Activated CD4-positive, alpha-beta memory T cell treated with anti-CD3 and anti-CD28 coated beads, Interleukin-2, amount 10 ng/mL, durations not matched to agents 7 days and 5 days (primary cell): ENCODE results near the gene CHAT. TPM values are rescaled to one million over a fixed set of nuclear protein-coding genes. Genes with fewer than 3 reads are reported as not detected.

Experiments
- CTCF ChIA-PET: fragments of 350-600 bp; sonication (Branson Sonifier 250); formaldehyde crosslinking; loops from one replicate; lab custom pipeline; 2021; ENCODE audit warnings: antibody characterized with exemption, inconsistent platforms; lab: Charles Lee
- POLR2A ChIA-PET: fragments of 350-600 bp; sonication (Branson Sonifier 250); formaldehyde crosslinking; loops from one replicate; lab custom pipeline; 2021; ENCODE audit warnings: antibody characterized with exemption; lab: Charles Lee
- DNase-seq: peaks from one replicate; pipeline ENCODE4 v3.0.0-alpha.2; 2020
- H3K27ac Mint-ChIP-seq: one replicate; pipeline ENCODE4 v1.8.0; 2021; ENCODE audit warnings: mild to moderate bottlenecking, mixed read lengths
- H3K27me3 Mint-ChIP-seq: one replicate; pipeline ENCODE4 v1.8.0; 2021; ENCODE audit warnings: mixed read lengths
- H3K36me3 Mint-ChIP-seq: one replicate; pipeline ENCODE4 v1.8.0; 2021; ENCODE audit warnings: low read depth, mixed read lengths
- H3K4me1 Mint-ChIP-seq: one replicate; pipeline ENCODE4 v1.8.0; 2021; ENCODE audit warnings: mixed read lengths
- H3K4me3 Mint-ChIP-seq: one replicate; pipeline ENCODE4 v1.8.0; 2021; ENCODE audit warnings: mild to moderate bottlenecking, mixed read lengths
- H3K9me3 Mint-ChIP-seq: one replicate; pipeline ENCODE4 v1.8.0; 2021; ENCODE audit warnings: mixed read lengths
- total RNA-seq, 2 experiments: library from RNA; stranded (reverse); gene quantifications; one replicate each; pipeline ENCODE4 v1.2.3, GENCODE V29; 2021

CHAT gene
- total RNA-seq, 2 experiments from 2014 or later, result not detected

- Mint-ChIP-seq H3K4me3 (no peak overlapping the region), H3K27me3 (peaks cover 27% of the 10 kb centered on the region), H3K9me3 (no peaks in the 10 kb centered on the region), H3K27ac (no peak overlapping the region), H3K36me3 (no peaks in the 10 kb centered on the region), H3K4me1 (no peaks in the 10 kb centered on the region)
- DNase-seq, result no peak
- CTCF ChIA-PET, result no interaction called here
- POLR2A ChIA-PET, result no interaction called here
Measured at GRCh38 chr10:49619613-49620012, 5.8 kb downstream of the CHAT start.

GRCh38 chr10:49620286-49620810, 6.5 kb downstream of the CHAT start:
- DNase-seq, result no peak
- ChIA-PET POLR2A (no interaction called here), CTCF (no interaction called here)
- Mint-ChIP-seq H3K4me3 (no peak overlapping the region), H3K4me1 (no peaks in the 10 kb centered on the region), H3K9me3 (no peaks in the 10 kb centered on the region), H3K27ac (no peak overlapping the region), H3K27me3 (peaks cover 21% of the 10 kb centered on the region), H3K36me3 (no peaks in the 10 kb centered on the region)

GRCh38 chr10:49620841-49621378, 7.1 kb downstream of the CHAT start:
- no peak for DNase-seq
- H3K27me3 Mint-ChIP-seq, result peaks cover 16% of the 10 kb centered on the region
- POLR2A ChIA-PET, result no interaction called here
- no peak overlapping the region for H3K4me3 Mint-ChIP-seq
- H3K36me3 Mint-ChIP-seq, result no peaks in the 10 kb centered on the region
- no peaks in the 10 kb centered on the region for H3K4me1 Mint-ChIP-seq
- CTCF ChIA-PET, result no interaction called here
- H3K9me3 Mint-ChIP-seq, result no peaks in the 10 kb centered on the region
- H3K27ac Mint-ChIP-seq, result no peak overlapping the region

- Mint-ChIP-seq H3K9me3 (no peaks in the 10 kb centered on the region), H3K27me3 (peaks cover 15% of the 10 kb centered on the region), H3K27ac (no peak overlapping the region), H3K4me3 (no peak overlapping the region), H3K36me3 (no peaks in the 10 kb centered on the region), H3K4me1 (no peaks in the 10 kb centered on the region)
- ChIA-PET CTCF (no interaction called here), POLR2A (no interaction called here)
- no peak for DNase-seq
Measured at GRCh38 chr10:49621561-49621960, 7.7 kb downstream of the CHAT start.

- Mint-ChIP-seq H3K4me3 (no peak overlapping the region), H3K4me1 (no peaks in the 10 kb centered on the region), H3K27ac (no peak overlapping the region), H3K36me3 (no peaks in the 10 kb centered on the region), H3K27me3 (peaks cover 9% of the 10 kb centered on the region), H3K9me3 (no peaks in the 10 kb centered on the region)
- DNase-seq, result no peak
- ChIA-PET POLR2A (no interaction called here), CTCF (interaction anchor here (1.2 kb wide), 1 partner anchor 30 kb away, joined by 3 read pairs; no protein-coding TSS in a partner anchor)
Measured at GRCh38 chr10:49622426-49623425, 8.9 kb downstream of the CHAT start.

GRCh38 chr10:49624629-49625028, 10.8 kb downstream of the CHAT start:
- no peak overlapping the region for H3K27ac Mint-ChIP-seq
- H3K4me3 Mint-ChIP-seq, result no peak overlapping the region
- H3K27me3 Mint-ChIP-seq, result peaks cover 9% of the 10 kb centered on the region
- DNase-seq, result no peak
- ChIA-PET CTCF (no interaction called here), POLR2A (no interaction called here)
- no peaks in the 10 kb centered on the region for H3K9me3 Mint-ChIP-seq
- H3K4me1 Mint-ChIP-seq, result no peaks in the 10 kb centered on the region
- H3K36me3 Mint-ChIP-seq, result no peaks in the 10 kb centered on the region

GRCh38 chr10:49625411-49625810, 11.6 kb downstream of the CHAT start:
- H3K27ac Mint-ChIP-seq, result no peak overlapping the region
- no peaks in the 10 kb centered on the region for H3K36me3 Mint-ChIP-seq
- no peaks in the 10 kb centered on the region for H3K4me1 Mint-ChIP-seq
- peaks cover 4% of the 10 kb centered on the region for H3K27me3 Mint-ChIP-seq
- H3K4me3 Mint-ChIP-seq, result no peak overlapping the region
- ChIA-PET POLR2A (no interaction called here), CTCF (no interaction called here)
- H3K9me3 Mint-ChIP-seq, result no peaks in the 10 kb centered on the region
- no peak for DNase-seq

- ChIA-PET POLR2A (no interaction called here), CTCF (no interaction called here)
- no peak for DNase-seq
- Mint-ChIP-seq H3K4me3 (no peak overlapping the region), H3K4me1 (no peaks in the 10 kb centered on the region), H3K36me3 (no peaks in the 10 kb centered on the region), H3K27ac (no peak overlapping the region), H3K27me3 (peaks cover 4% of the 10 kb centered on the region), H3K9me3 (no peaks in the 10 kb centered on the region)
Measured at GRCh38 chr10:49627038-49627437, 13.2 kb downstream of the CHAT start.

GRCh38 chr10:49627644-49628247, 13.9 kb downstream of the CHAT start:
- DNase-seq, result no peak
- H3K4me3 Mint-ChIP-seq, result no peak overlapping the region

GRCh38 chr10:49628599-49628998, 14.8 kb downstream of the CHAT start:
- DNase-seq, result no peak
- ChIA-PET POLR2A (no interaction called here), CTCF (no interaction called here)
- Mint-ChIP-seq H3K9me3 (no peaks in the 10 kb centered on the region), H3K4me1 (no peaks in the 10 kb centered on the region), H3K36me3 (no peaks in the 10 kb centered on the region), H3K27me3 (peaks cover 5% of the 10 kb centered on the region), H3K27ac (no peak overlapping the region), H3K4me3 (no peak overlapping the region)

More at GRCh38 chr10:49627644-49628247, 13.9 kb downstream of the CHAT start:
- POLR2A ChIA-PET, result no interaction called here
- CTCF ChIA-PET, result no interaction called here
- H3K27me3 Mint-ChIP-seq, result peaks cover 4% of the 10 kb centered on the region
- no peaks in the 10 kb centered on the region for H3K9me3 Mint-ChIP-seq
- H3K4me1 Mint-ChIP-seq, result no peaks in the 10 kb centered on the region
- H3K36me3 Mint-ChIP-seq, result no peaks in the 10 kb centered on the region
- no peak overlapping the region for H3K27ac Mint-ChIP-seq

- Mint-ChIP-seq H3K27ac (no peak overlapping the region), H3K36me3 (no peaks in the 10 kb centered on the region), H3K27me3 (peaks cover 2% of the 10 kb centered on the region), H3K4me1 (no peaks in the 10 kb centered on the region), H3K9me3 (no peaks in the 10 kb centered on the region), H3K4me3 (no peak overlapping the region)
- ChIA-PET POLR2A (no interaction called here), CTCF (no interaction called here)
- DNase-seq, result no peak
Measured at GRCh38 chr10:49629431-49629881, 15.6 kb downstream of the CHAT start.

GRCh38 chr10:49631975-49632374, 18.1 kb downstream of the CHAT start:
- no peak overlapping the region for H3K27ac Mint-ChIP-seq
- peaks cover 12% of the 10 kb centered on the region for H3K27me3 Mint-ChIP-seq
- H3K36me3 Mint-ChIP-seq, result no peaks in the 10 kb centered on the region
- H3K4me1 Mint-ChIP-seq, result no peaks in the 10 kb centered on the region
- H3K9me3 Mint-ChIP-seq, result no peaks in the 10 kb centered on the region
- H3K4me3 Mint-ChIP-seq, result no peak overlapping the region
- ChIA-PET POLR2A (no interaction called here), CTCF (no interaction called here)
- no peak for DNase-seq
